ENCODE results near the gene LYPD6.

LYPD6 gene

GRCh38 chr2:149353421-149353820, 23.0 kb downstream of the LYPD6 start:
- no peak for DNase-seq

GRCh38 chr2:149355716-149356422, 25.5 kb downstream of the LYPD6 start:
- no peak for DNase-seq

DNA sequence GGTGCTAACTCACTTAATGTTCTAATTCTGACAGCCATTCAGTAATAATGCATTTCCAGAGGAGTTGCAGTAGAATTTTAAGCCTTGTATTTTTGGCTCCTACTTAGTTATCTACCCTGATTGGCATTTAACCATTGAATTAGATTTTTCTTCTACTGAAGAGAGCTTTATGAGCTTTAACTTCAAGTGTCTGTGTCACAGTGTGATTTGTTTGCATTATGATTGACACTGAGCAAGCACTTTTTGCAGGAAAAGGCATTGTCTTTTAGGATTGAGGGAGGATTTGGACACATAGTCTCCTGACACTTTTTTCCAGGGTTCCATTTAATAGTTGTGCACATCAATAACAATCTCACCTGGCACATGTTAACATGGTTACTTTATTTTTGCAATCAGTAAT, 26.7 kb downstream of the LYPD6 start:
- peak; percentile 32 for DNase-seq

GRCh38 chr2:149360106-149360505, 29.7 kb downstream of the LYPD6 start:
- DNase-seq = no peak

DNA sequence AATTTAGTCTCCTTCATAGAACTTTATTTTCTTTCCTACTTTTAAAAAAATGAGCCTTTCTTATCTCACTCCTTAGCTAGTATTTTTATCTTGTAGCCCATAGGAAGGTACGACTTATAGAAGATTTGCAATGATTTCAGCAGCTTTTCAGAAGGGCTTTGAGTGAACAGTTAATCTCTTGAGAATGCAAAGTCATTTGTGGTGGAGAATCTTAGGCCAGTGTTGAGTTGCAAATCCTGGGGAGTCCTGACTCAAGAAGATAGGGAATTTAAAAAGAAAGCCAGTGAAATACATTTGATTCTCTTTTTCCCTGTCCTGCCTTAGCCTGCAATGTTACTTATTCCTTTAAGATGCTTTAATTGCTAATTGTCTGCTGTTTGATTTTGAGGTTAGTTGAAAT, 33.6 kb downstream of the LYPD6 start:
- no peak for DNase-seq

DNA sequence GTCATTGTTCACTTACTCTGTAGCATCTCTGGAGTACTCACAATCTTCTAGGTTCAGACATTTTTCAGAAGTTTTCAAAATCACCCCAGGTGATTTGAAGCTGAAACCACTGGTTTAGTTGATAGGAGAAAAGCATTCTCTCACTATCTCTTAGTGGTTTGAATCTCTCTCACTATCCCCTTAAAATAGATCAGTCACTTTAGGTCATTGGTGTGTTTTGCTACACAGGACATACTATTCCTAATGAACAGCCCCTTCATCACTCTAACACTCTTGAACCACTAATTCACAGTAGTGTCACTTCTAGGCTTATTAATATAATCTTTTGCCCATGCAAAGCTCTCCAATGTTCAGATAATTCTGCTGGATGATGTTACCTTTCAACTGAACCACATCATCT, 34.5 kb downstream of the LYPD6 start:
- no peak for DNase-seq

DNA sequence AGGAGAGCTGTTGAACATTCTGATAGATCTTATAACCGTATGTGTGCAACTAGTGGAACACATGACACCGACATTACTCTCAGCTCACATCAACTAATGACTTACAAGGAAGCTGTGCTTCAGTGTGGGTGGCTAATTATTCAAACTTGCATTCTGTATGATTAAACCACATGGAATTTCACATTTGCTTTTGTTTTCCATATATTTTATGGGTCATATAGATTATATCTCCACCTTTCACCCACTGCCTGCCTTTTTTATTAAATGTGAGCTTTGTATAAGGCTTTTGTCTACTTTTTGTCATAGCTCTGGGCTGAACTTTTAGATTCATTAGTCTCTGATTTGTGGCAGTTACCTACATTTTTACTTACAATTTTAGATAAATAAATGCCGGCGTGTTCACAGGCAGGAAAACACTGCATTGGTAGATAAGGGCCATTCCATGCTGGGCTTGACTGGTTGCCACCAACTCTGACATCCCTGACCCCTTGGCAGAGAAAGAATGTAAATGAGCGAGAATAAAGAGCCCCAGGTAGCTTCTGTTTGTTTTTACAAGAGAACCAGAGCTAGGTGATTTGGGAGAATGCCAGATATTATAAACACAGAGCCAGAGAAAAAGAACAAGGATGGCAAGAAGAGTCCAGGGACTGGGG, 35.7 kb downstream of the LYPD6 start:
- DNase-seq = peak; percentile 53

GRCh38 chr2:149370061-149370775, 39.8 kb downstream of the LYPD6 start:
- DNase-seq = no peak

DNA sequence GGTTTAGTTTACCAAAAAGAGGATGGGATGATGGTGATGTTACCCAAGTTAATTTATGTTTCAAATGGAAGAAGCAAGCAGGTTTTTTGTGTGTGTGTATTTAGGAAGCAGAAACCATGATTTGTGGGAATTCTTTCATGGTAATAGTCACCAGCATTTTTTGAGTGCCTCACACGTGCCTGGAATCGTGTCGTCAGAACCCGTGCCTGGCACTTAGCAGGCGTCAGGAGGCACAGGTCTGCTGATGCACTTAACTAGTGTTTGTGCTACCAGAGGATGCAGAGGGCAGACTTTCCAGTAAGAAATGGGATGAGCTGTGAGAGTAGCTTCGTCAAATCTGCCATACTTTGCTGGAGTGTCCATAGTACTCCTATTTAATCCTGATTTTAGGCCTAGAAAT, 41.1 kb downstream of the LYPD6 start:
- DNase-seq = no peak

DNA sequence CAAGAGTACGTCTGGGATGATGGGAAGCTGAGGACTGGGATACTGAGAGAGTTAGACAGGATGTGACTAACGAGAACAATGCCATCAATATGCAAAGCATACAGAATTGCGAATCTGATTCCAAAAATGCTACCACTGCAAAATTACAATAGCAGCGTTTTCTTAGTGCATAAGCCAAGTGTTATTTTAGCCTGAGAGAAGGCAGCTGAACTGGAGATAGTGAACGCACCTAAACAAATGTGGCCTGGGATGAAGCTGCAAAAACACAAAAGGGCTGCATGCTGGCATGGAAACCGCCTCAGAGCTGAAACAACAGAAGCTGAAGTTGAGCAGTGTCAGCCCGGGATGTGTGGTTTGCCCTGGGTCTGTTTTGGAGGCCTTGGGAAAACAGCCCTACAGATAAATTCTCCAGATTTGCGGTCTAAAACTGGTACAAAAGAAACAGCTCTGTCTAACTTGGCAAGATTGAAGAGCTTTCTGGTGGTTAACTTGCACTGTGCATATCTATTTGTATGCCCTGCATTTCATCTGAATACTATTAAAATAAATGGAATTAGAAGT, 45.5 kb downstream of the LYPD6 start:
- DNase-seq = no peak

GRCh38 chr2:149380205-149380604, 49.8 kb downstream of the LYPD6 start:
- DNase-seq = no peak

- DNase-seq = no peak
These were observed 53.0 kb downstream of the LYPD6 start for GRCh38 chr2:149383340-149383739.

- no peak for DNase-seq
These were observed 55.0 kb downstream of the LYPD6 start for GRCh38 chr2:149385350-149385749.

DNA sequence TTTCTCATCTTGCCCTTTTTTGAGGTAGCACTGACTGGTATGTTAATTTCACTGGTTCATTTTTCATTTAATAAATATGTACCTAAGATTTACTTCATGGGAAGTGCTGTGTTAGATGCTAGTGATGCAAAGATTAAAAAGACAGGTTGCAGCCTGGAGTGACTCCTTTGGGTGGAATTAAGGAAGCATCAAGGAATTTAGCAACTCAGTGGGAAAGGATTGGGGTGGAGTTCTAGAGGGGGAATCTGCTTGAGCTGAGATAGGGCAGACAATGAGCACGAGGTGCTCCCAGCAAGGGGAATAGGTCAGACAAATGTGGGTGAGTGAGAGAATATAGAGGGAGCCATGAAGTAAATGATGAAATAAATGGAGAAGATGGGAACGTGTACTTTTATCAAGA, 57.0 kb downstream of the LYPD6 start:
- no peak for DNase-seq

GRCh38 chr2:149388120-149388816, 57.9 kb downstream of the LYPD6 start:
- peak; percentile 7 for DNase-seq

DNA sequence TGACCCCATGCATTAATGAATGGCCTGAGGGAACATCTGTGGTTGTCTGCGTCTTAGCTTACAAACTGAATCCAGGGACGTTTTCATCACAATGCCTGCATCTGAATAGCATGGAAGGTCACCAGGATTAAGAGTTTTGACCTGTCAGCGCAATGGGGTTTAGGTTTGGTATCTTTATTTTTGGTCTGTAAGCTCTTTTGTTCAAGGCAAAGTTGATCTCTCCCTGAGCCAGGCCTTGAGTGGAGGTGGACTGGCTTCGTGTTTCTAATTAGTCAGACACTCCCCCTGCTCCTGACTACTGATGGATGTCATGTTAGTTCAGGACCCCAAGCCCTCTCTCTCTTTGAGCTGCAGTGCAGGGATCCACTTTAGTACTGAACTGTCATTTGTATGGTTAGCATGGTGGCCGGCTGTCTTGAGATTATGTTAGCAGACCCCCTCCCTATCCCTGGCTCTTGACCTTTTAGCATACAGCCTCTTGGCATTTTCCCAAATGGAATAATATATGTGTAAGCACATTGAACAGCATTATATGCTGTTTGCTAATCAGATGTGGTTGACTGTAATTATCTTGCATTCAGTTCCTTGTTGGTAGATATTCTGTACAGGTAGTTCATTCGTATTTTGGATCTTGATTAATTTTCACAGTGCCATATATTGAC, 59.2 kb downstream of the LYPD6 start:
- DNase-seq = no peak

GRCh38 chr2:149393614-149394013, 63.2 kb downstream of the LYPD6 start:
- no peak for DNase-seq

GRCh38 chr2:149394864-149395263, 64.5 kb downstream of the LYPD6 start:
- DNase-seq = no peak

GRCh38 chr2:149399934-149400615, 69.7 kb downstream of the LYPD6 start:
- peak; percentile 71 for DNase-seq

DNA sequence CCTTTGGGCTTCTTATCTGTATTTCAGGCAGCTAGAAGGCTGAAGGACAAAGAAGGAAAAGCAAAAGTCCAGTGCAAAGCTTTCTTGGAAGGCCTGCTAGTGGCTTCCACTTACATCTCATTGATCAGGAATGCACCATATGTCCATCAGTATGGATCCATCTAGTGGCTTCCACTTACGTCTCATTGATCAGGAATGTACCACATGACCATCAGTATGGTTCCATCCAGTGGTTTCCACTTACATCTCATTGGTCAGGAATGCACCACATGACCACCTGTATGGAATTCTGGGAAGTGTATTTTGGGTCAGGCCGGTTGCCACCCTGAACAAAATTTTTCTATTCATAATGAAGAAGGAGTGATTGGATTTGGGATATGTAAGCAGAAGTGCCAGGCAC, 70.6 kb downstream of the LYPD6 start:
- no peak for DNase-seq

DNA sequence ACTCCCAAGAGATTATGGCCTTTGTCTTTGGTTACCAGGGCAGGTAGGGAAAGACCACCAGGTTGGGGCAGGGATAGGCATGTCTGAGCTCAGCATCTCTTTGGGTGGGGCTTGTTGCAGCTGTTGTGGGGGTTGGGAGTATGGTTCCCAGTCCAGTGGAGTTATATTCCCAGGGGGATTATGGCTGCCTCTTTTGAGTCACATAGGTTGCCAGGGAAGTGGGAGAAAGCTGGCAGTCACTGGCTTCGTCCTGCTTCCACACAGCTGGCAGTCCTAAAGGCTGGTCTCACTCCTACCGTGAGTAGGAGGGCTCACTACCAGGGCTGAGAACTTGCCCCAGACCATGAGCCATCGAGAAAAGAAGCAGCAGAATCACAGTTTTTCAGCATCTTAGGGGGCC, 79.1 kb downstream of the LYPD6 start:
- no peak for DNase-seq

All from DMS53 (cell line).